HG03521 (cell line): Measurements from ENCODE around the gene GINS2.

ENCODE experiments used
- ATAC-seq: cut with Tn5 transposase; IDR thresholded peaks from one replicate; pipeline ENCODE4 v1.9.1; 2021; ENCODE audit warnings: mild to moderate bottlenecking, moderate library complexity; ENCODE audit not compliant: unreplicated experiment

The GINS2 gene

GRCh38 chr16:85655216-85656129, 33.3 kb downstream of the GINS2 start:
- no peak for ATAC-seq

DNA sequence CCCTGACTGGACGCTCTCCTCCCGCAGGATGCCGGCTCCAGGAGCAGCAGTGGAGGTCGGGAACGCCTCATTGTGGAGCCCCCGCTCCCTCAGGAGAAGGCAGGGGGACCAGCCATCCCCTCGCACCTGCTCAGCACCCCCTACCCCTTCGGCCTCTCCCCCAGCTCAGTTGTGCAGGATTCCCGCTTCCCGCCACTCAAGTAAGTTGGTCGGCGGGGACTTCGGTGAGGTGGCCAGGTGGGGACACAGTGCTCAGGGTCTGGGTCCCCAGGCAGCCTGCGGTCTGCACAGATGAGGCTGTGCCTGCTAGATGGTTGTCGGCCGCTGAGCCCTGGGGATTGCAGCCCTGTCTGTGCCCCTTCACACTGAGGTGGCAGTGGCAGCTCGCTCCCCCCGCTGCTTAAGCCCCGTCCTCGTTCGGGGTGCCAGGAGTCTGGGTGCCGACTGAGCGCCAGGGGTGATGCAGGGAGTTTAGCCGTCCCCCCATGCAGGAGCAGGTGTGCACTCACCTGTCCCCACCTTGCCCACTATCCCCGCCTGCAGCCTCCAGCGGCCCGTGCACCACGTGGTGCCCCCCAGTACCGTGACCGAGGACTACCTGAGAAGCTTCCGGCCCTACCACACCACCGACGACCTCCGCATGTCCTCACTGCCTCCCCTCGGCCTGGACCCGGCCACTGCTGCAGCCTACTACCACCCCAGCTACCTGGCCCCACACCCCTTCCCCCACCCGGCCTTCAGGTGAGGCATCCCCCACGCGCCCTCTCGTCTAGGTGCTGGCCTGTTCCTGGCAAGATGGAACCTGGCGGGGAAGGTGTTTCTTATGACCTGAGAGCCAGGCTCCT, 34.3 kb downstream of the GINS2 start:
- ATAC-seq = no peak

DNA sequence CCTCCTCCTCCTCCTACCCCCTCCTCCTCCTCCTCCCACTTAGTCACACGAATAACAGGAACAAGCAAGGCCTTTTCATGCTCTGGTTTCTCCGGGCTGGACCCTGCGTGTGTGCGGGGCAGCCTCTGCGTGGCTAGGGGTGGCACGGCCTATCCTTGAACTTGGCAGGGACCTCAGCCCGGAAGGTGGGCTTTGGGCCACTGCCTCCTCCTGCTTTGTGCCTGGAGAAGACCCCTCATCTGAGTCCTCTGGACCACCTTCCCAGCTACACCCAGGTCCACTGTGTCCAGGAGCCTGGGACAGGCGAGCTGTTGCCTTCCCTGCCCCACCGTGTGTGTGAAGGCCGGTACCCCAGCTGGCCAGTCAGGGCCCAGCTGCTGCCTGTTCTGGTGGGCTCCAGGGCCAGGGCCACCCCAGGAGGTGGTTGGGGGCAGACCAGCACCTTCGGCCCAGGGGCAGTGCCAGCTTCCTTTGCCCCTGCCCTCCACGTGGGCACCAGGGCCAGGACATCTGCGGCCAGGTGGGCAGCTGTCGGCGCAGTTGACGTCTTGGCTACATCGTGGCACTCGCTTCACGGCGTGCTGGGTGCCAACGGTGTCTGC, 35.4 kb downstream of the GINS2 start:
- no peak for ATAC-seq

DNA sequence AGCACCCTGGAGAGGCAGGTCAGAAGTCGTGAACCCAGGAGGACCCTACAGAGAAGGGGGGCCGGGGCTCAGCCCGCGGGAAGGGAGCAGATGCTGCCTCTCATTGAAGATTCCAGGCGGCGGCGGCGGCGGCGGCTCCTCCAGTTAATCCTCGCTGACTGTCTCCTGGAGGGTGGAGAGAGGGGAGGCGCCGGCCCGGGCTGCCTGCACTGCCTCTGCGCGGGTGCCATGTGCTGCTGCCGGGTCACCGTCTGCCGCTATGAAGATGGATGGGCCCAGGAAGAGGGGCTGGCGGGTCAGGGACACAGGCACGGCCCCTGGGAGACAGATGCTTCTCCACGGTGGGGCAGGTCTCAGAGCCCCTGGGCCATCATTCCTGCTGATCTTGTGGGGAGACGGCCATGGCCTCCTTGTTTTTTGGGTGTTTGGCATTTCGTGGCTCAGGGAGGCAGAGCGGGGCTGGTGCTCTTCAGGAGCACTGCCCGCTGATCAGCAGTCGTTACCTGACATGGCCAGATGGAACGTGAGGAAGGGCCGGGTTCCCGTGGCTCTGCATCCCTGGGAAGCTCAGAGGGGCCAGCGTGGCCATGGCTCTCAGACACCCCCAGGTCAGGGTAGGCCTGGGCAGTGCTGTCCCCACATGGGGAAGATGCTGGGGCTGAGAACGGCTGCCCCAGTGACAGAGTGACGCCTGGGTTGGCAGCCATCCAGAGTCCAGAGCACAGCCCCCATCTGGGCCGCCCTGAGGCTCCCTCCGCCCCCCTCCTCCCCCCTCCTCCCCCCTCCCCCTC, 36.1 kb downstream of the GINS2 start:
- ATAC-seq = no peak

GRCh38 chr16:85651629-85652430, 36.9 kb downstream of the GINS2 start:
- no peak for ATAC-seq

DNA sequence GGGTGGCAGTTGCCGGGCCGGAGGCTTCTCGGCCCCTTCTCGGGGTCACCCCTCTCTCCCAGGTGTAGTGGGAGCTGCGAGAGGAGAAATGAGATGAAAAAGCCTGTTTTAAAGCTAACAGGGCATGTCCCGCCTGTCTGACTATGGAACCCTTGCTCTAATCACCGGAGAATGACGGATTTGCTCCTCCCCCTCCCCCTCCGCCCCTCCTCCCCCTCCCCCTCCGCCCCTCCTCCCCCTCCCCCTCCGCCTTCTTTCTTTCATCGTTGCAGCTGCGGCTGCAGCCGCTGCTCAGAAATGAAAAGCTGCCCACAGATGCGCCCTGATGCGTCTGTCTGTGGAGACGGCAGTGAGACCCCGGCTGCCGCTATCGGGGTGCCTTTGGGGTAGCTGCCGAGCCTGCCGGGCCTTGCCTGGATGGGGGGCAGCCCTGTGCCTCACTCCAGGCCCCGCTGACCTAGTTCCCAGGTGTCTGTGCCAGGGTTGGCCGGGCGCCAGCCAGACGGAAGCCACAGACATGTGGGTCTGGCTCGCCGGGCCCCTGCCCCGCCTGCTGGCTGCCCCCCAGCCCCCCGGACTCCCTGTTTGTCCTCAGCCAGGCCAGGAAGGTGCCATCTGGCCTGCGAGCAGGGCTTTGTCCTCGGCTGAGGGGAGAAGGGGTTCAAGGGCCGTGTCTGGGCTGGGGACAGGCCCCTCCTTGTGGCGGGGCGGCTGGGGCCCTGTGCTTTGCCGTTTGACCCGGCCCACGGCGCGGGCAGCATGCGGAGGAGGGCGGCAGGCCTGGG, 37.7 kb downstream of the GINS2 start:
- no peak for ATAC-seq

DNA sequence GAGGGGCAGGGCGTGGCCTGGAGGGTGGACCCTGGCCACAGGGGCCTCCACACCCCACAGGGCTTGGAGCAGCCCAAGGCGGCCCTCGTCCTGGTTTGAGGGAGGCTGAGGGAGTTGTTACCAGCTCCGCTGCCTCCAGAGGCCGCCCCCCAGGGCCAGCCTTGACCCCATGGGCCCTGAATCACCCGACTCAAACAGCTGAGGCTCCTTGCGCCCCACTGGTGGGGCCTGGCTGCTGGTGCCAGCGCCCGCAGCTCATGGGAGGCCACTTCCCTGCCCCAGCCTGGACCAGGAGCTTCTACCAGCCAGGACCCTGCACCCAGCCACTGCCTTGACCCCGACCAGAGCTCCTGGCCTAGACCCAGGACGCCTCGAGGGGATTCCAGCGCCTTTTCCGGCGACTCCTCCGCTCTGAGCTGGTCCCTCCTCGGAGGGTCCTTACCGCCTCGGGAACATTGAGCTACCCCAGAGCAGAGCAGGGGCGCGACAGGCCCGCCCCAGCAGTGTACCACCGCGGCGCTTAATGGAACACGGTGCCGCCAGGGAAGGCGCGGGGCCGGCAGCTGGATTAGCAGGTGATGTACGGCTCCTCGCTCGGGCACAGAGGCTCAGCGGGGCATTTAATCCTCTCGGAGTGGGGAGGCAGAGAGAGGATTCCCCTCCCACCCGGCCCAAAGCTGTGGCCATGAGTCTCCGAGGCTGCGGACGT, 38.5 kb downstream of the GINS2 start:
- ATAC-seq = no peak

GRCh38 chr16:85649411-85650134, 39.2 kb downstream of the GINS2 start:
- ATAC-seq = no peak

GRCh38 chr16:85648805-85649204, 39.9 kb downstream of the GINS2 start:
- ATAC-seq = no peak

DNA sequence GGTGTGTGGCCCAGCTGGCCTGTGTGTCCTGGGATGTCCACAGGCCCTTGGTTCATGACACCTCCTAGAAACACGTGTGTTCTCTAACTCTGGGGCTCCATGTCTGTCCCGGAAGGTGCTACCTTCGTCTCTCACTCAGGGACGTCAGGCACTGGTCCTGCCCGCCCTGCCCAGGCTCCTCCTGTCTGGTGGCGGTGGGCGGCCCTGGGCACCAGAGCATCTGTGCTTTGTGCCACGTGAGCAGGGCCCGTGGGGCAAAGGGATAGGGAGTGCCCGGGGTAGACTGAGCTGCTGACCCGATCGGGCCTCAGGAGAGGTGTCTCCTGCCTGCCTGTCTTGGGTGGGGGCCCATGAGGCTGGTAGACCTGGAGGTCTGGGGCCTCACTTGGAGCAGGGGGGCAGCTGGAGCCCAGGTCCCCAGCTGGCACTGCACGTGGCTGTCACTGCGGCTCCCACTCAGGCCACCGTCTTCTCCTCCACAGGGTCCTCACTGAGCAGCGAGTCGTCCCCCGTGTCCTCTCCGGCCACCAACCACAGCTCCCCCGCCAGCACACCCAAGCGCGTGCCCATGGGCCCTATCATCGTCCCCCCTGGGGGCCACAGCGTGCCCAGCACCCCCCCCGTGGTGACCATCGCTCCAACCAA, 40.6 kb downstream of the GINS2 start:
- ATAC-seq = no peak

DNA sequence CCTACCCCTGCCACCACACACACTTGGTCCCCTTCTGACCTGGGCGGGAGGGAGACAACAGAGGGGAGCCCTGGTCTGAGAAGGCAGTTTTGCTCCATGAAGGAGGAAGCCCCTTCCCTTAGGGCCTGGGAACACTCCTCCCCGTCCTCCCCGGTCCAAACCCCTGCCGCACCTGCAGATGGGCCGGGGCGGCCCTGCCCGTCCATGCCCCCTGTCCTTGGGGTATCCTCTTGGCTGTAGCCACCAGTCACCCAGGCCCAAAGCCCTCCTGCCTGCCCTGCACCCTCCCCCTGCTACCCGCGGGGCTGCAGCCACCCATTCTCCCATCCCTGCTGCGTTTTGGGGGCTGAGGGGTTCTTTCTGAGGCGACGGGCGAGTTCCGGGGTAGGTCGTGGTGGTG, 41.8 kb downstream of the GINS2 start:
- no peak for ATAC-seq

DNA sequence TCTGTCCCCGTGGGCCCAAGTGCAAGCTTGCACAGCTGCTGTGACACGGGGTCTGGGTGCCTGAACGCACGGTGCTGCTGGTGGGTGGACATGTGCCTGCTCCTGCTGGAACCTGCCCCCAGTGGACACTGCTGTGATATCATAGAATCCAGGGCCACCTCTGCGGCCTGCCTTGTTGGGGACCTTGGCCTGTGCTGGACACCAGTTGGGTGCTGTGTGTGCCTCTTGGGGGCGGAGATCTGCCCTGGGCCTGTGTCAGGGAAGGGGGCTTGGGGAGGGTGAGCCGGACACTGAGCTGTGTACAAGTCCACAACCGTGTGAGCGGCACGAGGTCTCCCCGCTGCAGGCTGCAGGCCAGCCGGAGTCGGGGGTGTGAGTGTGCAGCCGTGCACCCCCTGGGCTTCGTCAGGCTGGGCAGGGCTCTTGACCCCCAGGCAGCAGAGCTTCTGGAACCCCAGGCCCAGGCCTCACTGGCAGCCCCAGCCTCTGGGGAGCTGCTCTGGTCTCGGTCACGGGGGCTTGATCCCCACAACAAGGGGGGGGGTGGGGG, 42.3 kb downstream of the GINS2 start:
- no peak for ATAC-seq

DNA sequence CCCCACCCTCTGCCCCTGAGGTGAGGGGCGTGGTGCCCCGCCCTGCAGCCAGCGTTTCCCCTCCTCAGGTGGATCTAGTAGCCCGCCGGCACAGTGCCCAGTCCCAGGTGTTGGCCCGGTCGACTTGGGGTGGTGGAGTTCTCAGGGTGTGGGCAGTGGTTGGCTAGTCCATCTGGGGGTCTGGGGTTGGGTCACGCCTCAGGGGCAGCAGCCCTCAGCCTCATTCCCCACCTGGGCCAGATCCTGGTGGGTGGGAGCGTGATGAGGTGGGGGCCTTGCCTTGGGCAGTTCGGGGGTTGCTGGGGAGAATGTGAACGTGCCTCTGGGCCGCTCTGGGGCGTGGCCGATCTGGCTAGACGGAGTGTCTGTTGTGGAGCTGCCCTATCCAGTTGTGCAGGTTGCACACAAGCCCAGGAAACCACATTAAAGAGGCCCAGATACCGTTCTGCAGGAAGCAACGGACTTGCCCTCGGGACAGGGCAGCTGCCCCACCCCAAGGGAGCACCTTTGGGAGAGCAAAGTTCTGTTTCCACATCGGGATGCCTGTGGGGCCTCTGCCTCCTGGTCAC, 43.6 kb downstream of the GINS2 start:
- no peak for ATAC-seq

DNA sequence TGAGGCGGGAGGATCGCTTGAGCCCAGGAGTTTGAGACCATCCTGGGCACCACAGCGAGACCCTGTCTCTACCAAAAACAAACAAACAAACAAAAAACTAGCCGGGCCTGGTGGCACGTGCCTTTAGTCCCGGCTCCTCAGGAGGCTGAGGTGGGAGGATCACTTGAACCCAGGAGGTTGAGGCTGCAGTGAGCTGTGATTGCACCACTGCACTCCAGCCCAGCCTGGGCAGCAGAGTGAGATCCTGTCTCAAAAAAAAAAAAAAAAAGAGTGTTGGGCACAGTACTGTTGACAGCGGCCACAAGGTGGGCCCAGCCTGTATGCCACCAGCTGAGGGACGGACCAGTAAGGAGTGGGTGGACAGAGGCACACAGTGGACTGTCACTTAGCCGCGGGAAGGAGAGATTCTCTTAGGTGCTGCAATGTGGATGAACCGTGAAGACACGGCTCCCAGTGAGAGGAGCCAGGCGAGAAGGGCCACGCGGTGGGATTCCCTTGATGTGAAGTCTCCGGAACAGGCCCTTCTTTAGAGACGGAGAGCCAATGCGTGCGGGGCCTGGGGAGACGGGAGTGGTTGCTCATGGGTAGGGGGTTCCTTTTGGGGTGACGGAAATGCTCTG, 44.6 kb downstream of the GINS2 start:
- ATAC-seq = no peak

- no peak for ATAC-seq
Observed at GRCh38 chr16:85643631-85644030, 45.1 kb downstream of the GINS2 start.

GRCh38 chr16:85642762-85643358, 45.9 kb downstream of the GINS2 start:
- ATAC-seq = no peak
